SH-SY5Y (cell line): ENCODE results near the gene OSBPL10.

Source experiments
- GATA2 ChIP-seq: IDR thresholded peaks from 2 replicates; pipeline ENCODE4 v1.6.1; 2011; ENCODE audit warnings: mild to moderate bottlenecking, low read depth, low read length
- GATA3 ChIP-seq: IDR thresholded peaks from 2 replicates; pipeline ENCODE4 v1.6.1; 2011; ENCODE audit warnings: low read depth, mild to moderate bottlenecking, low read length, moderate library complexity

DNA sequence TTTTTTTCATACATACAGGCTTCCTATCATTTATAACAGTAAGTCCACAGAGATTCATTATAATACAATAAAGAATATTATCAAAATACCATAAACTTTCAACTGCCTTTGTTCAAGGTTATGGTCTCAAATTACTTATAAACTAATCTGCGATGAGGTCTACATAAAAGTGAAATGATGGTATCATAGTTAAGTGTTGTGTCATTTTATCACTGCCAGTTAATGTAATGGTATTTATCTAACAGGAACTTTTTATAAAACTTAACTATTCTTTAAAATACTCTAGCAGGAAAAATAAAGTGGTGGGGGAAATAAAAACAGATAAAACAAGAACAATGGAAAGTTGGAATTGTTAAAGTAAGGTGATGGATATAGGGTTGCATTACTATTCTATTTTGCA is 153.1 kb downstream of the OSBPL10 start:
- TF ChIP-seq GATA2, result no peak
- no peak for TF ChIP-seq GATA3
